HUES64 (cell line): ENCODE measurements around the gene SLC37A2. TPM values are rescaled to one million over a fixed set of nuclear protein-coding genes. Genes with fewer than 3 reads are reported as not detected.
"Not testable (repeated sequence)": the region's sequence is repeated elsewhere in the genome, so short reads cannot be mapped to it uniquely, and the experiment has no call there.

Source experiments
- H3K27ac ChIP-seq: 2 replicates; pipeline ENCODE4 v1.7.0; 2013; ENCODE audit warnings: low read depth, low read length, inconsistent platforms
- H3K27me3 ChIP-seq: 2 replicates; pipeline ENCODE4 v1.6.1; 2013; ENCODE audit warnings: mild to moderate bottlenecking, low read length; ENCODE audit not compliant: insufficient read depth
- H3K36me3 ChIP-seq: 2 replicates; pipeline ENCODE4 v1.6.1; 2013; ENCODE audit warnings: mild to moderate bottlenecking, low read length; ENCODE audit not compliant: insufficient read depth
- H3K4me1 ChIP-seq: 2 replicates; pipeline ENCODE4 v1.6.1; 2013; ENCODE audit warnings: mild to moderate bottlenecking, low read length, moderate library complexity; ENCODE audit not compliant: insufficient read depth
- H3K4me3 ChIP-seq: 2 replicates; pipeline ENCODE4 v1.5.1; 2013; ENCODE audit warnings: mild to moderate bottlenecking, low read length, moderate library complexity
- H3K9ac ChIP-seq: 2 replicates; pipeline ENCODE4 v1.6.1; 2013; ENCODE audit warnings: mild to moderate bottlenecking, low read depth, low read length
- H3K9me3 ChIP-seq: 2 replicates; pipeline ENCODE4 v1.6.1; 2013; ENCODE audit warnings: low read depth, low read length; ENCODE audit not compliant: insufficient read depth
- WGBS: fragments of 150-250, 120-280 bp; methylation state at CpG from one replicate; pipeline ENCODE4 v1.1.7; 2013; ENCODE audit warnings: missing lambda C conversion rate; 5-methylcytosine and 5-hydroxymethylcytosine counted together
- polyA plus RNA-seq, 2 experiments: library from polyadenylated mRNA; stranded (reverse); fragments of 50-300 nt; gene quantifications; one replicate each; pipeline ENCODE4 v1.2.3, GENCODE V29; 2013

The SLC37A2 gene
- polyA plus RNA-seq (2013, experiment 1 of 2) = 0.65 TPM
- 1.8 TPM for polyA plus RNA-seq (2013, experiment 2 of 2)

- Histone ChIP-seq H3K36me3 (no peaks in the 10 kb centered on the region), H3K4me1 (0 out of 2 replicates have a peak, but pooled peaks cover 3% of the 10 kb centered on the region), H3K27ac (no peak within 1 kb of the TSS), H3K27me3 (peaks cover 61% of the 10 kb centered on the region), H3K9ac (peak within 1 kb of the TSS; percentile 37; the same call in 1 of the 2 replicates), H3K9me3 (no peaks in the 10 kb centered on the region), H3K4me3 (peak within 1 kb of the TSS; percentile 80)
- under 1% methylated on average over 46 of the region's 46 CpGs for WGBS
These were observed at the start of gene SLC37A2 for GRCh38 chr11:125062931-125063428. Gene SLC37A2 (plus strand): TSS chr11:125063305. CDS start chr11:125063368, 63 bp downstream.

DNA sequence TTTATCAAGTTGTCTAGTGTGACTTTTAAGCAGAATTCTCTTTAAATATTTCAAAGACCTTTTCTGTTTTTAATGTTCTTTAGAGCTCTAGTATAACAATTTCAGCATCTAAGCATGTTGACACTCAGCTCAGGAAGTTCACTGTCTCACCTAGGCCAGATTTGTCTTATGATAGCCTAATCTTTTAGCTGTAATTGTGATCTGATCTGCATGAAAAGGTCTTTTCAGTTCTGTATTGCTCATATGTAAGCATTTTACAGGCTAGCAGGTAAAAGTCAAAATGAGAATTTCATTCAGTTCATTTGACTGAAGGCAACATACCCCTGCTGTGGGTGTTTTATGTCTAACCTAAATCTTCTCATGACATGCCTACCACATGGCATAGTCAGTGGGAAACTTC, 46.7 kb upstream of the SLC37A2 start:
- no peaks in the 10 kb centered on the region for H3K36me3 ChIP-seq
- no peak overlapping the region for H3K27ac ChIP-seq
- no peak overlapping the region for H3K4me3 ChIP-seq
- H3K9me3 ChIP-seq = no peaks in the 10 kb centered on the region
- no peak overlapping the region for H3K9ac ChIP-seq
- H3K4me1 ChIP-seq = no peaks in the 10 kb centered on the region
- no peaks in the 10 kb centered on the region for H3K27me3 ChIP-seq

DNA sequence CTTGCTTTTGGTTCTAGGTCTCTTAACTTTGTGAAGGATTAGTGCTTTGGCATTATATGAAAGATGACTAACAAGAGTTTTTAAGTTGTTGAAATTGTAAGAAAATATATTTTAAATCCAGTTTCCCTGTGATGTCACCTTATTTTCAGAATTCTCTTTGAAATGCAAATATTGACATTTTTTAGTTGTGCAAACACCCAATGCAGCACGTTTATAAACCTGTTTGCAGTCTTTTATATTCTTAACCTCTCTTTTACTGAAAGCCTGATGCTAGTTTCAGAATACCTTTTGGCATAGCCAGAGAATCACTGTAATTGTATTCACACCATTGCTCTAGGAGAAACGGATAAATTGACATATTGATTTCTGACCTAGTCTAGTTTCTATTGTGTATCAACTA, 42.8 kb upstream of the SLC37A2 start:
- 79% methylated on average over 1 of the region's 2 CpGs for WGBS

GRCh38 chr11:125022551-125022950, 40.6 kb upstream of the SLC37A2 start:
- no peak overlapping the region for H3K4me3 ChIP-seq
- H3K9me3 ChIP-seq = no peaks in the 10 kb centered on the region
- no peak overlapping the region for H3K27ac ChIP-seq
- H3K4me1 ChIP-seq = no peaks in the 10 kb centered on the region
- no peaks in the 10 kb centered on the region for H3K27me3 ChIP-seq
- no peaks in the 10 kb centered on the region for H3K36me3 ChIP-seq
- H3K9ac ChIP-seq = no peak overlapping the region

More for the DNA sequence above, 42.8 kb upstream of the SLC37A2 start:
- Histone ChIP-seq H3K27ac (no peak overlapping the region), H3K36me3 (no peaks in the 10 kb centered on the region), H3K27me3 (no peaks in the 10 kb centered on the region), H3K9me3 (no peaks in the 10 kb centered on the region), H3K4me1 (no peaks in the 10 kb centered on the region), H3K9ac (no peak overlapping the region), H3K4me3 (no peak overlapping the region)

DNA sequence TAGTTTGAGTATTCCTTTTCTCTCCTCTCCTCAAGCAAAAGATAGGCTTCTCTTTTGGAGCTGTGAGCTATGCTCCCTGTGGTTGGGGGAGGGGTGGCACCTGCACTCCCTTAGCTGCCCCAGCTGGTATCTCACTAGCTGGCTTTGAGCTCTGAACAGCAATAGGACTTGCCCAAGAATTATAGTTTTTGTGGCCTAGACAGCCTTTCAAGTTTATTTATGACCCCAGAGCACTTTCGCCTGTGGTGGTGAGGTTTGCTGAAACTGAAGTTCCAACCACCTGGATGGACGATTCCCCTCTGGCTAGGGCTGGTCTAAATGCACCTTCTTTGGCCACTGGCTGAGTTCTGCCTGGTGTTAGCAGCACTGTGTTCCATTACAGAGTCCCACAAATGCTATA, 37.1 kb upstream of the SLC37A2 start:
- Histone ChIP-seq H3K9ac (no peak overlapping the region), H3K27ac (no peak overlapping the region), H3K27me3 (no peaks in the 10 kb centered on the region), H3K4me3 (no peak overlapping the region), H3K9me3 (no peaks in the 10 kb centered on the region), H3K4me1 (no peaks in the 10 kb centered on the region), H3K36me3 (no peaks in the 10 kb centered on the region)
- 93% methylated on average over 2 of the region's 2 CpGs for WGBS

DNA sequence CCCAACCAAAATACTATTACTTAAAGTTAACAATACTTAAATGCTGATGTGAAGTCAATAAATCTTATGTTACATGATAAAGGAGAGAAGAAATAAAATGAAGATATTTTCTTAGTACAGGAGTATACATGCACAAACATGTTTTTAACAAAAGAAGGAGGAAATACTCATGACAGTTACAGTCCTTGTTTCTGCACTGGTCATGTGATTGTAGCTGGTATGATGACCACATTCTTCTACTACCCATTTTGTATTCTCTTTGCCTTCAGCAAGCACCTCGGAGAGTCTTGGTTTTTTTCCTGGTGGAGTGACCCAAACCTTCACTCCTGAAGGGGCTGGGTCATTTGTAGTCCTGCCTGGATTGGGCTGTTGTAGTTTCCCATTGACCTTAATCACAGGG, 33.7 kb upstream of the SLC37A2 start:
- 25% methylated on average over 1 of the region's 1 CpG for WGBS
- not testable (repeated sequence) for H3K4me1 ChIP-seq, H3K4me3 ChIP-seq, H3K27me3 ChIP-seq, H3K9ac ChIP-seq, H3K36me3 ChIP-seq, H3K9me3 ChIP-seq, H3K27ac ChIP-seq

DNA sequence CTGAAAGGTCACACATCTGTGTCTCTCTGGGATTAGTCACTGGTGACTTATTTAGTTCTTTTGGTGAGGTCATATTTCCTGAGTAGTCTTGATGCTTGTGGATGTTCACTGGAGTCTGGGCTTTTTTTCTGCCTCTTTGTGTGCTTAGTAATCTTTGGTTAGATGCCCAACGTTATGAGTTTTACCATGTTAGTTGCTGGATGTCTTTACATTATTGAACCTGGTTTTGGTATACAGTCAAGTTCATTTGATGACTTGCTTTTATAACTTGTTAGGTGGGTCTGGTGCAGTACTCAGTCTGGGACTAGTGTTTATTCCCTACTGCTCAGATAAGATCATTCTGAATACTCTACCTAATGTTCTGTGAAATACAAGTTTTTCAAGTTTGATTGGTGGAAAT, 26.2 kb upstream of the SLC37A2 start:
- H3K4me3 ChIP-seq = no peak overlapping the region
- 89% methylated on average over 1 of the region's 1 CpG for WGBS
- H3K9ac ChIP-seq = no peak overlapping the region
- H3K9me3 ChIP-seq = peaks cover 3% of the 10 kb centered on the region; the same call in 1 of the 2 replicates
- no peak overlapping the region for H3K27ac ChIP-seq
- no peaks in the 10 kb centered on the region for H3K4me1 ChIP-seq
- no peaks in the 10 kb centered on the region for H3K36me3 ChIP-seq
- no peaks in the 10 kb centered on the region for H3K27me3 ChIP-seq

- Histone ChIP-seq H3K4me1 (no peaks in the 10 kb centered on the region), H3K27me3 (peaks cover 2% of the 10 kb centered on the region; the same call in 1 of the 2 replicates), H3K27ac (no peak overlapping the region), H3K4me3 (no peak overlapping the region), H3K36me3 (no peaks in the 10 kb centered on the region), H3K9me3 (peaks cover 7% of the 10 kb centered on the region), H3K9ac (no peak overlapping the region)
- WGBS = 94% methylated on average over 4 of the region's 4 CpGs
These were observed 13.8 kb upstream of the SLC37A2 start for GRCh38 chr11:125049164-125049792.

- H3K9me3 ChIP-seq = no peaks in the 10 kb centered on the region
- no peaks in the 10 kb centered on the region for H3K4me1 ChIP-seq
- H3K9ac ChIP-seq = no peak overlapping the region
- no peak overlapping the region for H3K27ac ChIP-seq
- H3K27me3 ChIP-seq = peaks cover 2% of the 10 kb centered on the region; the same call in 1 of the 2 replicates
- no peaks in the 10 kb centered on the region for H3K36me3 ChIP-seq
- H3K4me3 ChIP-seq = no peak overlapping the region
These were observed 11.1 kb upstream of the SLC37A2 start for GRCh38 chr11:125052047-125052446.

DNA sequence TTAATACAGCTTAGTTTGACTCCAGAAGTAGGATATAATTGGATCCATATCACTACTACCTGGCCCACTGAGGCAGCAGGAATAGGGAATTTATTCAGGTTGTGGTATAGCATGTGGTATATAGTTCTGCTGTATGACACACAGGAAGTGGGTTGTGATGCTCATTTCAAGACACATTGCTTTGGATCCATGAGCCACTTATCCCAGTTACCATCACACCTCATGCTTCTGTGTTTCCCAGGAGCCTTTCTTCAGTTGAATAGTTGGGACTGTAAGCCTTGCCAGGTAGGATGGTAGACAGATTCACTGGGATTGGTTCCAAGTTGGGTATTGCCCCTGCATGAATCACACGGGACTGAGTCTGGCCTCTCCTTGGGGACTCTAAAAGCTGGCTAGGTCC, 9.9 kb upstream of the SLC37A2 start:
- Histone ChIP-seq H3K27me3 (peaks cover 2% of the 10 kb centered on the region; the same call in 1 of the 2 replicates), H3K27ac (no peak overlapping the region), H3K4me1 (no peaks in the 10 kb centered on the region), H3K36me3 (no peaks in the 10 kb centered on the region), H3K4me3 (no peak overlapping the region), H3K9me3 (no peaks in the 10 kb centered on the region), H3K9ac (no peak overlapping the region)
- 90% methylated on average over 1 of the region's 1 CpG for WGBS

GRCh38 chr11:125055107-125055715, 7.9 kb upstream of the SLC37A2 start:
- Histone ChIP-seq H3K27ac (no peak overlapping the region), H3K27me3 (peaks cover 2% of the 10 kb centered on the region; the same call in 1 of the 2 replicates), H3K4me1 (no peaks in the 10 kb centered on the region), H3K36me3 (no peaks in the 10 kb centered on the region), H3K9me3 (no peaks in the 10 kb centered on the region), H3K4me3 (no peak overlapping the region), H3K9ac (no peak overlapping the region)
- 90% methylated on average over 2 of the region's 2 CpGs for WGBS
